ENCODE measurements around the gene GVQW3. TPM values are rescaled to one million over a fixed set of nuclear protein-coding genes. Genes with fewer than 3 reads are reported as not detected.

The GVQW3 gene
- polyA plus RNA-seq, 2 of the 4 experiments (the other 2 are of a cell fraction): 3.6 to 3.8 TPM

GRCh38 chr11:76453248-76453647 is 72.1 kb downstream of the GVQW3 start:
- no peak for FAIRE-seq
- Histone ChIP-seq H3K9me3 (no peaks in the 10 kb centered on the region), H3K4me1 (peaks cover 10% of the 10 kb centered on the region; the same call in 1 of the 3 replicates), H3K27ac (no peak overlapping the region), H3K4me3 (no peak overlapping the region), H3K4me2 (no peak overlapping the region)
- DNase-seq (ENCODE audit: low read depth in 1 of 2, low spot score in 1 of 2): no peak
- WGBS (ENCODE audit: missing lambda C conversion rate): 85% methylated on average over 6 of the region's 6 CpGs
- TF ChIP-seq SREBF2 (IDR thresholded peaks at IDR 0.05) (no peak), JUNB (IDR thresholded peaks at IDR 0.05) (no peak), EHMT2 (IDR thresholded peaks at IDR 0.05; ENCODE audit: low read depth) (no peak), CEBPB (IDR thresholded peaks at IDR 0.05) (no peak), HOXA7 (CRISPR knock-in tag; IDR thresholded peaks at IDR 0.05) (no peak), GATA3 (IDR thresholded peaks at IDR 0.05; ENCODE audit: borderline replicate concordance) (no peak), KDM1A (IDR thresholded peaks at IDR 0.05; ENCODE audit: low read depth) (no peak)
- CTCF ChIA-PET: no interaction called here
- no peak for ATAC-seq
- POLR2A ChIA-PET: no interaction called here

DNA sequence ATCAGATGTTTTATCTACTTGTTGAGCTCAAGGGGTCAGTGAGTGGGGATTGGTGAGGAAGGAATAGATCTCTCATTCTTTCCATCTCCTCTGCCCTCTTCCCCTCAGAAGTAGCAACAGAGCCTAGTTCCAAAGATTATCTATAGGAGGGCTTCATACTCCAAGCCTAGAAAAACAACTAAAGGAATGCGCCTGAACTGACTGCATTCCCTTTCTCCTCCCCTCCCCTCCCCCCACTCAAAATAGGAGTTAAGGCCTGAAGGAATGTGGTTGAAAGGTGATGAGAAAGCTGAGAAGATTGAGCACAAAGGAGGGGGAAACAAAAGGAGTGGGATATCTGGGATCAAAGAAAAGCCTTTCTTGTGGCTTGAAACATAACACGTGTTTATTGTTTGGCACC is 74.2 kb downstream of the GVQW3 start:
- CTCF ChIA-PET: no interaction called here
- Histone ChIP-seq H3K4me3 (no peak overlapping the region), H3K9me3 (no peaks in the 10 kb centered on the region), H3K27ac (no peak overlapping the region), H3K4me1 (peaks cover 10% of the 10 kb centered on the region; the same call in 1 of the 3 replicates), H3K4me2 (no peak overlapping the region)
- TF ChIP-seq NFE2L2 (conservative IDR thresholded peaks at IDR 0.05; ENCODE audit: low read length) (no peak), HOXA7 (CRISPR knock-in tag; IDR thresholded peaks at IDR 0.05) (no peak), KDM1A (IDR thresholded peaks at IDR 0.05; ENCODE audit: low read depth) (no peak), HOXB5 (CRISPR knock-in tag; IDR thresholded peaks at IDR 0.05) (no peak), RAD21 (conservative IDR thresholded peaks at IDR 0.05 in 1 of 2, IDR thresholded peaks at IDR 0.05 in 1 of 2) (no peak), ZNF302 (CRISPR knock-in tag; IDR thresholded peaks at IDR 0.05) (no peak)
- TF ChIP-seq, protein P1, sequence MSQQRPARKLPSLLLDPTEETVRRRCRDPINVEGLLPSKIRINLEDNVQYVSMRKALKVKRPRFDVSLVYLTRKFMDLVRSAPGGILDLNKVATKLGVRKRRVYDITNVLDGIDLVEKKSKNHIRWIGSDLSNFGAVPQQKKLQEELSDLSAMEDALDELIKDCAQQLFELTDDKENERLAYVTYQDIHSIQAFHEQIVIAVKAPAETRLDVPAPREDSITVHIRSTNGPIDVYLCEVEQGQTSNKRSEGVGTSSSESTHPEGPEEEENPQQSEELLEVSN (IDR thresholded peaks at IDR 0.05; ENCODE audit: borderline replicate concordance, low read depth): no peak
- DNase-seq (ENCODE audit: low read depth in 1 of 2, low spot score in 1 of 2): no peak
- WGBS (ENCODE audit: missing lambda C conversion rate): 81% methylated on average over 2 of the region's 2 CpGs
- ATAC-seq: no peak
- no peak for FAIRE-seq
- POLR2A ChIA-PET: no interaction called here

DNA sequence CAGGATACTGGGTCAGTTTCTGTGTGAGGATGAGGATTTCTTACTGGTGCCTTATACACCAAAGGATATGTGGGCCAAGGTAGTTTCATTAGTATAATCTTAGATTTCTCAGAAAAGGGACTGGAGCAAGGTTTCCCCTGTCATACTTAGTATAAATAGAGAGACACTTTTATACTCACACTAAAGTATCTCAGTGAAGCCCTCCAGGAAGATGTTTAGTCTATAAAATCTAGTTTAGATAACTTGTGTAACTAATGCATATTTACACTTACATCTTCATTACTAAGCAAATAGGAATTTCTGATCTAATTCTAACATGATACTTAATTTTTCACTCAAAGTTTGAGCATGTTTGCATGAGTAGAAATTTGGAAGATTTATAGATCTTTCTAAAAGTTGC is 74.8 kb downstream of the GVQW3 start:
- Histone ChIP-seq H3K9me3 (no peaks in the 10 kb centered on the region), H3K27ac (no peak overlapping the region), H3K4me3 (no peak overlapping the region), H3K4me2 (no peak overlapping the region), H3K4me1 (peaks cover 10% of the 10 kb centered on the region; the same call in 1 of the 3 replicates)
- DNase-seq (ENCODE audit: low read depth in 1 of 2, low spot score in 1 of 2) (no peak), ATAC-seq (no peak), FAIRE-seq (no peak)
- TF ChIP-seq, protein P2, sequence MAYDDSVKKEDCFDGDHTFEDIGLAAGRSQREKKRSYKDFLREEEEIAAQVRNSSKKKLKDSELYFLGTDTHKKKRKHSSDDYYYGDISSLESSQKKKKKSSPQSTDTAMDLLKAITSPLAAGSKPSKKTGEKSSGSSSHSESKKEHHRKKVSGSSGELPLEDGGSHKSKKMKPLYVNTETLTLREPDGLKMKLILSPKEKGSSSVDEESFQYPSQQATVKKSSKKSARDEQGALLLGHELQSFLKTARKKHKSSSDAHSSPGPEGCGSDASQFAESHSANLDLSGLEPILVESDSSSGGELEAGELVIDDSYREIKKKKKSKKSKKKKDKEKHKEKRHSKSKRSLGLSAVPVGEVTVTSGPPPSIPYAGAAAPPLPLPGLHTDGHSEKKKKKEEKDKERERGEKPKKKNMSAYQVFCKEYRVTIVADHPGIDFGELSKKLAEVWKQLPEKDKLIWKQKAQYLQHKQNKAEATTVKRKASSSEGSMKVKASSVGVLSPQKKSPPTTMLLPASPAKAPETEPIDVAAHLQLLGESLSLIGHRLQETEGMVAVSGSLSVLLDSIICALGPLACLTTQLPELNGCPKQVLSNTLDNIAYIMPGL (CRISPR knock-in tag; IDR thresholded peaks at IDR 0.05; ENCODE audit: borderline replicate concordance): no peak
- TF ChIP-seq KDM5A (IDR thresholded peaks at IDR 0.05): no peak
- CTCF ChIA-PET: no interaction called here
- POLR2A ChIA-PET: interaction anchor here (0.9 kb wide), 1 partner anchor 10 kb away, joined by 3 read pairs; no protein-coding TSS in a partner anchor

- DNase-seq (ENCODE audit: low read depth in 1 of 2, low spot score in 1 of 2): no peak
- Histone ChIP-seq H3K4me2 (no peak overlapping the region), H3K4me1 (peaks cover 10% of the 10 kb centered on the region; the same call in 1 of the 3 replicates), H3K27ac (no peak overlapping the region), H3K9me3 (no peaks in the 10 kb centered on the region), H3K4me3 (no peak overlapping the region)
- ATAC-seq: no peak
- CTCF ChIA-PET: no interaction called here
- TF ChIP-seq ZNF302 (CRISPR knock-in tag; IDR thresholded peaks at IDR 0.05): no peak
- no peak for TF ChIP-seq PHF8 (IDR thresholded peaks at IDR 0.05; ENCODE audit: borderline replicate concordance, low read depth)
- TF ChIP-seq FOXS1 (CRISPR knock-in tag; IDR thresholded peaks at IDR 0.05): no peak
- TF ChIP-seq HOXA7 (CRISPR knock-in tag; IDR thresholded peaks at IDR 0.05): no peak
- TF ChIP-seq, protein P3, sequence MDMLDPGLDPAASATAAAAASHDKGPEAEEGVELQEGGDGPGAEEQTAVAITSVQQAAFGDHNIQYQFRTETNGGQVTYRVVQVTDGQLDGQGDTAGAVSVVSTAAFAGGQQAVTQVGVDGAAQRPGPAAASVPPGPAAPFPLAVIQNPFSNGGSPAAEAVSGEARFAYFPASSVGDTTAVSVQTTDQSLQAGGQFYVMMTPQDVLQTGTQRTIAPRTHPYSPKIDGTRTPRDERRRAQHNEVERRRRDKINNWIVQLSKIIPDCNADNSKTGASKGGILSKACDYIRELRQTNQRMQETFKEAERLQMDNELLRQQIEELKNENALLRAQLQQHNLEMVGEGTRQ (IDR thresholded peaks at IDR 0.05): no peak
- TF ChIP-seq EP300 (IDR thresholded peaks at IDR 0.05): no peak
- TF ChIP-seq MYC (IDR thresholded peaks at IDR 0.05; ENCODE audit: borderline replicate concordance, low read length): no peak
- TF ChIP-seq, protein P4, sequence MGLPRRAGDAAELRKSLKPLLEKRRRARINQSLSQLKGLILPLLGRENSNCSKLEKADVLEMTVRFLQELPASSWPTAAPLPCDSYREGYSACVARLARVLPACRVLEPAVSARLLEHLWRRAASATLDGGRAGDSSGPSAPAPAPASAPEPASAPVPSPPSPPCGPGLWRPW (IDR thresholded peaks at IDR 0.05): no peak
- TF ChIP-seq HDAC2 (IDR thresholded peaks at IDR 0.05): no peak
- TF ChIP-seq CBX8 (IDR thresholded peaks at IDR 0.05): no peak
- no peak for TF ChIP-seq JUNB (IDR thresholded peaks at IDR 0.05)
- no peak for TF ChIP-seq ZSCAN20 (CRISPR knock-in tag; IDR thresholded peaks at IDR 0.05)
- no peak for TF ChIP-seq MAZ (IDR thresholded peaks at IDR 0.05; ENCODE audit: borderline replicate concordance, low read depth, low read length)
- no peak for TF ChIP-seq RARB (CRISPR knock-in tag; IDR thresholded peaks at IDR 0.05)
- POLR2A ChIA-PET: interaction anchor here (0.9 kb wide), 1 partner anchor 10 kb away, joined by 3 read pairs; no protein-coding TSS in a partner anchor
- WGBS (ENCODE audit: missing lambda C conversion rate): 91% methylated on average over 2 of the region's 2 CpGs
- FAIRE-seq: no peak
Measured at GRCh38 chr11:76456571-76456970, 75.4 kb downstream of the GVQW3 start.
